Activated CD4-positive, CD25-positive, alpha-beta regulatory T cell treated with anti-CD3 and anti-CD28 coated beads, Interleukin-2, amount 50 U/mL, for 72 hours (primary cell): ENCODE results near the gene SNTG2.

ENCODE experiments used
- DNase-seq: peaks from one replicate; pipeline ENCODE4 v3.0.0; 2021

SNTG2 gene

GRCh38 chr2:1152375-1152774 is 201.7 kb downstream of the SNTG2 start:
- no peak for DNase-seq

GRCh38 chr2:1153920-1154319 is 203.3 kb downstream of the SNTG2 start:
- no peak for DNase-seq

GRCh38 chr2:1154710-1155594 is 204.3 kb downstream of the SNTG2 start:
- DNase-seq: no peak

- DNase-seq: no peak
Measured at GRCh38 chr2:1156059-1156458, 205.4 kb downstream of the SNTG2 start.

- no peak for DNase-seq
Measured at GRCh38 chr2:1156531-1156930, 205.9 kb downstream of the SNTG2 start.

- no peak for DNase-seq
Measured at GRCh38 chr2:1157107-1157506, 206.5 kb downstream of the SNTG2 start.

- DNase-seq: no peak
Measured at GRCh38 chr2:1159013-1159412, 208.4 kb downstream of the SNTG2 start.

GRCh38 chr2:1162246-1162645 is 211.6 kb downstream of the SNTG2 start:
- DNase-seq: no peak

- DNase-seq: no peak
Measured at GRCh38 chr2:1162768-1163584, 212.3 kb downstream of the SNTG2 start.

GRCh38 chr2:1166976-1167375 is 216.3 kb downstream of the SNTG2 start:
- no peak for DNase-seq

GRCh38 chr2:1168846-1169245 is 218.2 kb downstream of the SNTG2 start:
- no peak for DNase-seq

- no peak for DNase-seq
Measured at GRCh38 chr2:1169291-1169949, 218.8 kb downstream of the SNTG2 start.

- no peak for DNase-seq
Measured at GRCh38 chr2:1170241-1170640, 219.6 kb downstream of the SNTG2 start.

- no peak for DNase-seq
Measured at GRCh38 chr2:1170711-1171110, 220.1 kb downstream of the SNTG2 start.

- DNase-seq: no peak
Measured at GRCh38 chr2:1173528-1173927, 222.9 kb downstream of the SNTG2 start.

- no peak for DNase-seq
Measured at GRCh38 chr2:1181893-1182292, 231.2 kb downstream of the SNTG2 start.

GRCh38 chr2:1183300-1183699 is 232.7 kb downstream of the SNTG2 start:
- no peak for DNase-seq

GRCh38 chr2:1186421-1186820 is 235.8 kb downstream of the SNTG2 start:
- DNase-seq: no peak

- no peak for DNase-seq
Measured at GRCh38 chr2:1187189-1187588, 236.5 kb downstream of the SNTG2 start.

- DNase-seq: no peak
Measured at GRCh38 chr2:1192121-1192520, 241.5 kb downstream of the SNTG2 start.

- no peak for DNase-seq
Measured at GRCh38 chr2:1193801-1194200, 243.2 kb downstream of the SNTG2 start.

GRCh38 chr2:1203772-1204171 is 253.1 kb downstream of the SNTG2 start:
- DNase-seq: no peak

GRCh38 chr2:1205853-1206252 is 255.2 kb downstream of the SNTG2 start:
- no peak for DNase-seq
